ENCODE results near the gene GLS2.

DNA sequence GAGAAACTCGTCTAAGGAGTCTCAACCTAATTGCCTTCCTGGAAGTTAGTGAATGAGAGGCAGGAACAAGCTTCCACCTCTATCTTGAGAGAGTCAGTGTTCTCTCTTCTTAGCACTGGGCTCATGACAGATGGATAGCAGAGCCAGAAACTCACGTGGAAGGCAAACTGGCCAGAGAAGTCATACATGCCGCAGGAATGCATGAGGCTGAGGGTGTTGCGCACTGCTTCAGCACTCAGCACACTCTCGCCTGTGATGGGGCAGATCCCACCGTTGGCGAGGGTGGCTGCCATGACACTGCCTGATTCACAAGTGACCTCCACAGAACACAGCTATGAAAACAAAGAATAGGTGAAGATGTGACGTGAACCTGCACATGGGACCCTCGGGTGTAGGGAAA is 13.6 kb downstream of the GLS2 start:
- TF ChIP-seq, protein P1, sequence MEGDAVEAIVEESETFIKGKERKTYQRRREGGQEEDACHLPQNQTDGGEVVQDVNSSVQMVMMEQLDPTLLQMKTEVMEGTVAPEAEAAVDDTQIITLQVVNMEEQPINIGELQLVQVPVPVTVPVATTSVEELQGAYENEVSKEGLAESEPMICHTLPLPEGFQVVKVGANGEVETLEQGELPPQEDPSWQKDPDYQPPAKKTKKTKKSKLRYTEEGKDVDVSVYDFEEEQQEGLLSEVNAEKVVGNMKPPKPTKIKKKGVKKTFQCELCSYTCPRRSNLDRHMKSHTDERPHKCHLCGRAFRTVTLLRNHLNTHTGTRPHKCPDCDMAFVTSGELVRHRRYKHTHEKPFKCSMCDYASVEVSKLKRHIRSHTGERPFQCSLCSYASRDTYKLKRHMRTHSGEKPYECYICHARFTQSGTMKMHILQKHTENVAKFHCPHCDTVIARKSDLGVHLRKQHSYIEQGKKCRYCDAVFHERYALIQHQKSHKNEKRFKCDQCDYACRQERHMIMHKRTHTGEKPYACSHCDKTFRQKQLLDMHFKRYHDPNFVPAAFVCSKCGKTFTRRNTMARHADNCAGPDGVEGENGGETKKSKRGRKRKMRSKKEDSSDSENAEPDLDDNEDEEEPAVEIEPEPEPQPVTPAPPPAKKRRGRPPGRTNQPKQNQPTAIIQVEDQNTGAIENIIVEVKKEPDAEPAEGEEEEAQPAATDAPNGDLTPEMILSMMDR (IDR thresholded peaks at IDR 0.05; ENCODE audit: insufficient read depth, low read length, poor library complexity, severe bottlenecking), result no peak
- TF ChIP-seq EZH2phosphoT487 (conservative IDR thresholded peaks at IDR 0.05; ENCODE audit: low read length), result no peak
